Astrocyte of the hippocampus (primary cell): ENCODE measurements around the gene DUSP19.

Experiments used
- DNase-seq: peaks from one replicate; pipeline ENCODE4 v3.0.0; 2011; ENCODE audit warnings: low read depth, low spot score

DUSP19 gene

GRCh38 chr2:183124222-183124956 is 45.8 kb downstream of the DUSP19 start, which contains the start of gene NUP35:
Gene NUP35, plus strand, starts transcription at chr2:183124443. Its CDS starts 15 bp downstream, at chr2:183124458.
- DNase-seq, result peak; percentile 96

GRCh38 chr2:183124957-183125255 is 46.4 kb downstream of the DUSP19 start:
- no peak for DNase-seq

GRCh38 chr2:183125659-183126341 is 47.3 kb downstream of the DUSP19 start:
- no peak for DNase-seq

GRCh38 chr2:183126635-183127034 is 48.1 kb downstream of the DUSP19 start:
- no peak for DNase-seq

GRCh38 chr2:183134016-183134415 is 55.5 kb downstream of the DUSP19 start:
- DNase-seq, result no peak

DNA sequence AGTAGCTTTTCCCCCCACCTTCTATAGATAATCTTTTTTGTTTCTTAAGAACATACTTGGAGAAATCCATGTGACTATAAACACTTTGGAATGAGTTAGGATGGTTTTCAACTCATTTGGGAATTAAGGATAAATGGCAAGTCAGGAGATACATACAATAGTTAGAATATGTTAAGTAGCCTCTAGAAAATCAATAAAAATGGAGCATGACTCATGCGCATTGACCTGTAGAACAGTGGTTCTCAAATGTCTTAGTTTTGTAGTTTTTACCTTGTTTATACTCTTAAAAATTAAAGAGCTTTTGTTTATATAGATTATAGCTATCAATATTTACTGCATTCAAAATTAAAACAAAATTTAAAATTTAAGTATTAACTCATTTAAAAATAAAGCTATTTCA is 70.4 kb downstream of the DUSP19 start:
- no peak for DNase-seq

DNA sequence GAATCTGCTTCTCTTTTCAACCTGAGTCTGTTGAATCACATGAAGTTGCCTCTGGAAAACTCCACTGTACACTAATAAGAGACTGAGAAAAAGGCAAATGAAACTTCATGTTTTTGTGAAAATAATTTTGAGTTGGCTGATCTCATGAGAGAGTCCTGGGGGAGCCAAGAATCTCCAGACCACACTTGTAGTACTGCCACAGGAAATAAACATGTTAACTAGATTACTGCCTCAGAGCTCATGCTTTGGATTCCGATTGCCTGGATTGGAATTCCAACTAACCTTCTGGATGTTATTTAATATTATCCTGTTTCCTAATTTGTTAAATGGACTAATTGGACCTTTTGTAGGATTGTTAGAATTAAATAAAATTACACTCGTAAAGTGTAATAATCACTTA is 70.9 kb downstream of the DUSP19 start:
- peak; percentile 80 for DNase-seq
